B cell (primary cell): ENCODE measurements around the gene CHN1. TPM values are rescaled to one million over a fixed set of nuclear protein-coding genes. Genes with fewer than 3 reads are reported as not detected.

Source experiments
- ATAC-seq: fragments of 200-7000 bp; cut with Tn5 transposase; one replicate; pipeline ENCODE4 v1.10.0; 2021; ENCODE audit warnings: low read depth, mild to moderate bottlenecking, moderate number of reproducible peaks, moderate library complexity
- CTCF ChIA-PET: fragments of 350-600 bp; sonication (Branson Sonifier 250); formaldehyde crosslinking; loops from one replicate; lab custom pipeline; 2021; ENCODE audit warnings: antibody characterized with exemption, inconsistent platforms; lab: Charles Lee
- POLR2A ChIA-PET: fragments of 350-600 bp; sonication (Branson Sonifier 250); formaldehyde crosslinking; loops from one replicate; lab custom pipeline; 2021; ENCODE audit warnings: antibody characterized with exemption; lab: Charles Lee
- DNase-seq: peaks from one replicate; pipeline ENCODE4 v3.0.0; 2013
- H2AFZ ChIP-seq: 2 replicates; pipeline ENCODE4 v1.6.1; 2012; ENCODE audit warnings: mild to moderate bottlenecking, low read depth, low read length; ENCODE audit not compliant: insufficient read depth, poor library complexity, severe bottlenecking
- H3K27ac ChIP-seq, 2 donors: 1 replicate in 1 of 2; 2 replicates in 1 of 2; pipeline ENCODE4 v1.5.1; 2012 to 2013; ENCODE audit warnings: low read length in 2 of 2, mild to moderate bottlenecking in 2 of 2, moderate library complexity in 1 of 2
- H3K27me3 ChIP-seq, 4 experiments: fragments of 200-600 bp in 1 of 4; sonication (generic) in 1 of 4; replicated peaks in 1 of 4; 1 replicate in 2 of 4; 2 replicates in 2 of 4; pipeline versions ENCODE4 v1.6.1 to v1.7.0; 2013 to 2016; ENCODE audit warnings: low read length in 3 of 4, mild to moderate bottlenecking in 2 of 4, mixed read lengths in 1 of 4, moderate library complexity in 1 of 4; ENCODE audit not compliant: insufficient read depth in 4 of 4, control insufficient read depth in 3 of 4; ENCODE audit errors: control extremely low read depth in 1 of 4
- H3K36me3 ChIP-seq, 2 experiments: replicated peaks in 1 of 2; 1 replicate in 1 of 2; 2 replicates in 1 of 2; pipeline versions ENCODE4 v1.6.1 to v1.7.1; 2013; ENCODE audit warnings: low read length in 1 of 2; ENCODE audit not compliant: insufficient read depth in 2 of 2, control insufficient read depth in 1 of 2; ENCODE audit errors: control extremely low read depth in 1 of 2, extremely low read depth in 1 of 2
- H3K4me1 ChIP-seq, 2 donors: fragments of 200-600 bp in 1 of 2; sonication (generic) in 1 of 2; 1 replicate in 1 of 2; 2 replicates in 1 of 2; pipeline versions ENCODE4 v1.5.1 to v1.6.1; 2013 to 2017; ENCODE audit warnings: low read length in 2 of 2; ENCODE audit not compliant: control insufficient read depth in 2 of 2, insufficient read depth in 2 of 2
- H3K4me2 ChIP-seq: replicated peaks from 2 replicates; pipeline ENCODE3; 2012; ENCODE audit warnings: mild to moderate bottlenecking, low read depth, low read length; ENCODE audit not compliant: poor library complexity, severe bottlenecking
- H3K4me3 ChIP-seq, 5 experiments: fragments of 200-600 bp in 1 of 5; sonication (generic) in 1 of 5; 1 replicate in 3 of 5; 2 replicates in 2 of 5; pipeline versions ENCODE4 v1.5.1 to v1.7.0; 2011 to 2016; ENCODE audit warnings: low read length in 4 of 5, mild to moderate bottlenecking in 4 of 5, low read depth in 2 of 5, control low read depth in 1 of 5, moderate library complexity in 1 of 5; ENCODE audit not compliant: insufficient read depth in 1 of 5; ENCODE audit errors: control extremely low read depth in 1 of 5, extremely low read depth in 1 of 5
- H3K79me2 ChIP-seq: fragments of 200-600 bp; sonication (generic); one replicate; pipeline ENCODE4 v1.6.0; 2016; ENCODE audit warnings: low read length; ENCODE audit not compliant: control insufficient read depth, insufficient read depth
- H3K9ac ChIP-seq: fragments of 200-600 bp; sonication (generic); 2 replicates; pipeline ENCODE4 v1.6.1; 2017; ENCODE audit warnings: mild to moderate bottlenecking, low read length, moderate library complexity
- H3K9me3 ChIP-seq, 3 donors: one replicate each; pipeline versions ENCODE4 v1.6.1 to v1.7.1; 2013; ENCODE audit warnings: low read length in 2 of 3; ENCODE audit not compliant: control insufficient read depth in 2 of 3, insufficient read depth in 1 of 3; ENCODE audit errors: control extremely low read depth in 1 of 3
- H4K20me1 ChIP-seq: 2 replicates; pipeline ENCODE4 v1.6.0; 2012; ENCODE audit warnings: mild to moderate bottlenecking, low read length; ENCODE audit not compliant: insufficient read depth, control insufficient read depth, poor library complexity, severe bottlenecking
- H3K27ac Mint-ChIP-seq: one replicate; pipeline ENCODE4 v1.8.0; 2021; ENCODE audit warnings: mixed read lengths
- H3K27me3 Mint-ChIP-seq: one replicate; pipeline ENCODE4 v1.8.0; 2021; ENCODE audit warnings: mixed read lengths
- H3K4me1 Mint-ChIP-seq: one replicate; pipeline ENCODE4 v1.8.0; 2021; ENCODE audit warnings: mixed read lengths
- H3K4me3 Mint-ChIP-seq: one replicate; pipeline ENCODE4 v1.8.0; 2021; ENCODE audit warnings: mixed read lengths
- H3K9me3 Mint-ChIP-seq: one replicate; pipeline ENCODE4 v1.8.0; 2022; ENCODE audit warnings: mixed read lengths; ENCODE audit not compliant: insufficient read depth
- CTCF ChIP-seq: fragments of 200-600 bp; IDR thresholded peaks from one replicate; pipeline ENCODE4 v1.8.0; 2022; ENCODE audit warnings: antibody characterized with exemption, mild to moderate bottlenecking
- EZH2 ChIP-seq: IDR thresholded peaks from 2 replicates; pipeline ENCODE4 v1.6.1; 2012; ENCODE audit warnings: borderline replicate concordance, low read depth, mild to moderate bottlenecking, moderate library complexity, low read length; ENCODE audit not compliant: insufficient read depth, poor library complexity, severe bottlenecking
- WGBS: methylation state at CpG from one replicate; pipeline ENCODE4 v1.1.5; 2013; ENCODE audit warnings: missing lambda C conversion rate; ENCODE audit not compliant: insufficient coverage; 5-methylcytosine and 5-hydroxymethylcytosine counted together
- intact Hi-C: fragments of 100-400 bp; cut with micrococcal nuclease; formaldehyde crosslinking; loops from one replicate; pipeline ENCODE4 v1.10.0; 2022
- polyA plus RNA-seq: library from polyadenylated mRNA; depleted of rRNA; stranded (reverse); fragments of >200 nt; gene quantifications from 2 replicates; pipeline ENCODE4 v1.2.3, GENCODE V29; 2012
- total RNA-seq, 2 donors: library from RNA; stranded (reverse); fragments of 120-200 nt in 1 of 2; gene quantifications; 1 replicate in 1 of 2; 2 replicates in 1 of 2; pipeline versions ENCODE4 v1.2.3 to v1.2.4, GENCODE V29; 2013 to 2022

Gene CHN1
- total and polyA plus RNA-seq, 2 donors (not counting 1 experiment from before 2014, with no cell fraction given), result 0.79 to 1.4 TPM

- H3K4me1 Mint-ChIP-seq, result peaks cover 47% of the 10 kb centered on the region
These were observed 255.4 kb downstream of the CHN1 start for GRCh38 chr2:174749793-174750192.

More at GRCh38 chr2:174749793-174750192, 255.4 kb downstream of the CHN1 start:
- Histone ChIP-seq H3K9ac (no peak overlapping the region), H3K36me3 (no peaks in the 10 kb centered on the region), H4K20me1 (no peaks in the 10 kb centered on the region), H3K4me2 (no peak overlapping the region), H3K79me2 (no peaks in the 10 kb centered on the region), H3K27ac (peak overlapping the region in 1 of 2 donors; percentile 79), H3K27me3 (peaks cover 0 to 6% (median 0%) of the 10 kb centered on the region in 4 experiments), H3K4me1 (peaks cover 44 to 49% of the 10 kb centered on the region in 2 donors), H2AFZ (no peak overlapping the region), H3K9me3 (no peaks in the 10 kb centered on the region), H3K4me3 (no peak overlapping the region)
- H3K4me3 Mint-ChIP-seq, result peak overlapping the region; percentile 59
- peak; percentile 16 for ATAC-seq
- ChIA-PET POLR2A (interaction anchor here (0.6 kb wide), 1 partner anchor 480 kb away, joined by 9 read pairs; no protein-coding TSS in a partner anchor), CTCF (interaction anchor here (0.5 to 3.3 kb wide), 30 partner anchors 8 to 532 kb away, joined by 3 to 59 read pairs (median 4); partner anchors contain the start of gene CHRNA1)
- no peaks in the 10 kb centered on the region for H3K9me3 Mint-ChIP-seq
- intact Hi-C loops, result loop anchor here (1.0 to 5.0 kb wide), 5 partner anchors 47 to 433 kb away; partner anchors contain the start of genes ATF2 and ATP5MC3
- DNase-seq, result peak; percentile 74
- WGBS, result 88% methylated on average over 5 of the region's 8 CpGs
- peaks cover 3% of the 10 kb centered on the region for H3K27me3 Mint-ChIP-seq
- peak overlapping the region; percentile 92 for H3K27ac Mint-ChIP-seq
- no peak for TF ChIP-seq CTCF
- TF ChIP-seq EZH2, result no peak
